ENCODE measurements around the gene MTUS2. TPM values are rescaled to one million over a fixed set of nuclear protein-coding genes. Genes with fewer than 3 reads are reported as not detected.

Gene MTUS2
- total RNA-seq, 6 donors from 2014 or later, result 0.11 to 1.6 (median 0.20) TPM; not detected in 1

GRCh38 chr13:29439601-29440388 lies 619.7 kb downstream of the MTUS2 start:
- Histone ChIP-seq H3K4me1 (peaks cover 0 to 13% (median 0%) of the 10 kb centered on the region in 4 donors), H3K9me3 (no peaks in the 10 kb centered on the region), H3K36me3 (no peaks in the 10 kb centered on the region), H3K27me3 (no peaks in the 10 kb centered on the region), H3K4me3 (no peak overlapping the region), H3K27ac (no peak overlapping the region)
- DNase-seq, result no peak
- no peak for ATAC-seq (ENCODE audit: low FRiP score in 2 of 2)
- TF ChIP-seq POLR2AphosphoS5 (IDR thresholded peaks at IDR 0.05), result no peak
- TF ChIP-seq POLR2A (IDR thresholded peaks at IDR 0.05), result no peak
- no peak for TF ChIP-seq CTCF (IDR thresholded peaks at IDR 0.05)
- 62 to 70% methylated on average over 10 of the region's 10 CpGs for WGBS, 2 donors

- H3K27ac ChIP-seq, result no peak overlapping the region
Observed at GRCh38 chr13:29441306-29441705, 621.2 kb downstream of the MTUS2 start.

GRCh38 chr13:29446016-29446415 lies 625.9 kb downstream of the MTUS2 start:
- TF ChIP-seq POLR2AphosphoS5 (IDR thresholded peaks at IDR 0.05) (no peak), POLR2A (IDR thresholded peaks at IDR 0.05) (no peak), EP300 (IDR thresholded peaks at IDR 0.05) (no peak), CTCF (IDR thresholded peaks at IDR 0.05) (no peak)
- 79 to 86% methylated on average over 3 of the region's 3 CpGs for WGBS, 2 donors
- no peaks in the 10 kb centered on the region for H3K36me3 ChIP-seq
- H3K27ac ChIP-seq, result no peak overlapping the region
- H3K27me3 ChIP-seq, result no peaks in the 10 kb centered on the region
- H3K9me3 ChIP-seq, result no peaks in the 10 kb centered on the region
- ATAC-seq (ENCODE audit: low FRiP score in 2 of 2) (no peak), DNase-seq (no peak)
- H3K4me1 ChIP-seq, result no peaks in the 10 kb centered on the region
- no peak overlapping the region for H3K4me3 ChIP-seq

More at GRCh38 chr13:29441306-29441705, 621.2 kb downstream of the MTUS2 start:
- 59 to 86% methylated on average over 5 of the region's 5 CpGs for WGBS, 2 donors
- H3K4me3 ChIP-seq, result no peak overlapping the region
- no peaks in the 10 kb centered on the region for H3K27me3 ChIP-seq
- H3K36me3 ChIP-seq, result no peaks in the 10 kb centered on the region
- TF ChIP-seq EP300 (IDR thresholded peaks at IDR 0.05) (no peak), CTCF (IDR thresholded peaks at IDR 0.05) (no peak), POLR2A (IDR thresholded peaks at IDR 0.05) (no peak), POLR2AphosphoS5 (IDR thresholded peaks at IDR 0.05) (no peak)
- ATAC-seq (ENCODE audit: low FRiP score in 2 of 2), result no peak
- DNase-seq, result no peak
- no peaks in the 10 kb centered on the region for H3K4me1 ChIP-seq
- no peaks in the 10 kb centered on the region for H3K9me3 ChIP-seq

GRCh38 chr13:29448174-29448573 lies 628.0 kb downstream of the MTUS2 start:
- H3K4me3 ChIP-seq, result no peak overlapping the region
- no peak overlapping the region for H3K27ac ChIP-seq
- TF ChIP-seq EP300 (IDR thresholded peaks at IDR 0.05), result no peak
- no peak for TF ChIP-seq CTCF (IDR thresholded peaks at IDR 0.05)
- TF ChIP-seq POLR2A (IDR thresholded peaks at IDR 0.05), result no peak
- TF ChIP-seq POLR2AphosphoS5 (IDR thresholded peaks at IDR 0.05), result no peak
- no peaks in the 10 kb centered on the region for H3K9me3 ChIP-seq
- no peak for DNase-seq
- H3K27me3 ChIP-seq, result no peaks in the 10 kb centered on the region
- no peaks in the 10 kb centered on the region for H3K4me1 ChIP-seq
- ATAC-seq (ENCODE audit: low FRiP score in 2 of 2), result no peak
- WGBS, 2 donors, result 74% methylated on average over 2 of the region's 2 CpGs
- H3K36me3 ChIP-seq, result no peaks in the 10 kb centered on the region

- H3K27ac ChIP-seq, result no peak overlapping the region
- H3K27me3 ChIP-seq, result no peaks in the 10 kb centered on the region
- H3K36me3 ChIP-seq, result no peaks in the 10 kb centered on the region
- H3K4me1 ChIP-seq, result no peaks in the 10 kb centered on the region
- no peaks in the 10 kb centered on the region for H3K9me3 ChIP-seq
- no peak for TF ChIP-seq EP300 (IDR thresholded peaks at IDR 0.05)
- TF ChIP-seq CTCF (IDR thresholded peaks at IDR 0.05), result no peak
- no peak for TF ChIP-seq POLR2AphosphoS5 (IDR thresholded peaks at IDR 0.05)
- no peak for TF ChIP-seq POLR2A (IDR thresholded peaks at IDR 0.05)
- 93 to 94% methylated on average over 7 of the region's 7 CpGs for WGBS, 2 donors
- H3K4me3 ChIP-seq, result no peak overlapping the region
- DNase-seq (no peak), ATAC-seq (ENCODE audit: low FRiP score in 2 of 2) (no peak)
Observed at GRCh38 chr13:29449726-29450125, 629.6 kb downstream of the MTUS2 start.
